ENCODE measurements around the gene GPR137. TPM values are rescaled to one million over a fixed set of nuclear protein-coding genes. Genes with fewer than 3 reads are reported as not detected.
"Not testable (repeated sequence)": the region's sequence is repeated elsewhere in the genome, so short reads cannot be mapped to it uniquely, and the experiment has no call there.

The GPR137 gene
- total RNA-seq, 4 donors from 2014 or later, result 14.9 to 46.9 (median 33.8) TPM

GRCh38 chr11:64313491-64314145, 28.0 kb downstream of the GPR137 start:
- no peak for DNase-seq
- TF ChIP-seq CTCF (IDR thresholded peaks at IDR 0.05) (no peak), POLR2A (IDR thresholded peaks at IDR 0.05) (no peak)
- WGBS, 2 donors, result 83 to 86% methylated on average over 15 to 18 of the region's 18 CpGs
- Histone ChIP-seq H3K27ac (peak overlapping the region in 2 of 3 donors; percentile 24 to 50), H3K27me3 (no peaks in the 10 kb centered on the region), H3K9me3 (no peaks in the 10 kb centered on the region), H3K4me3 (replicated peaks in 1 of 3) (no peak overlapping the region), H3K4me1 (peaks cover 0 to 6% of the 10 kb centered on the region in 2 donors), H3K36me3 (peaks cover 11 to 23% of the 10 kb centered on the region in 2 donors)
- intact Hi-C loops (cut with DNase I), result no loop called here

DNA sequence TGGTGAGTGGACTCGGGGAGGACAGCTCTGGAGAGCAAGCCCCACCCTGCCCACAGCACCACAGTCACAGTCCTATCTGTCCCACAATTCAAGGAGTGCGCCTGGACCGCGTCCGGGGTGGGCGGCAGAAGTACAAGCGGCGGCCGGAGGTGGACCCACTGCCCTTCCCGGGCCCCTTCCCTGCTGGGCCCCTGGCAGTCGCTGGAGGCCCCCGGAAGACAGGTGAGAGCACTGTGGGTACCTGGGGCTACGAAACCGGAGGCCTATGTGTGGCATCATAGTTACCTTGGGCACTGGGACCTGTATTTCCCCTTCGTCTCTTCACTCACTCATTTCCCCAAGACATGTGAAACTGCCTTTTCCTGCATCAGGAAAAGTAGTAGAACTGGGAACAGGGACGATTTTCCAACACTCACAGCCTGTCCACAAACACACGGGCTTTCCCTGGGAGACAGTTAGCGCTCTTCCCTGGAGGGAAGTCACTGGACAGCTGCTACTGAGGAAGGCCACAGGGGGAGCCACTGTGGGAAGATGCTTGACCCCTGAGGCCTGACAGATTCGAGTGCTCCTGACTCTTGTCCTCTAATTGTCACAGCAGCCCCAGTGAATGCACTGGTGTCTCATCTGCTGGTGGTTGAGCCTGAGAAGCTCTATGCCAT, 28.6 kb downstream of the GPR137 start:
- 81 to 87% methylated on average over 7 to 19 of the region's 19 CpGs for WGBS, 2 donors
- H3K4me3 ChIP-seq (replicated peaks in 1 of 3), result no peak overlapping the region
- peak overlapping the region in 1 of 3 donors; percentile 24 for H3K27ac ChIP-seq
- TF ChIP-seq POLR2A (IDR thresholded peaks at IDR 0.05), result no peak
- no peak for TF ChIP-seq CTCF (IDR thresholded peaks at IDR 0.05)
- DNase-seq, result no peak
- peaks cover 6 to 13% of the 10 kb centered on the region in 2 donors for H3K4me1 ChIP-seq
- intact Hi-C loops (cut with DNase I), result no loop called here
- H3K36me3 ChIP-seq, result peaks cover 11 to 23% of the 10 kb centered on the region in 2 donors
- no peaks in the 10 kb centered on the region for H3K27me3 ChIP-seq
- H3K9me3 ChIP-seq, result no peaks in the 10 kb centered on the region

DNA sequence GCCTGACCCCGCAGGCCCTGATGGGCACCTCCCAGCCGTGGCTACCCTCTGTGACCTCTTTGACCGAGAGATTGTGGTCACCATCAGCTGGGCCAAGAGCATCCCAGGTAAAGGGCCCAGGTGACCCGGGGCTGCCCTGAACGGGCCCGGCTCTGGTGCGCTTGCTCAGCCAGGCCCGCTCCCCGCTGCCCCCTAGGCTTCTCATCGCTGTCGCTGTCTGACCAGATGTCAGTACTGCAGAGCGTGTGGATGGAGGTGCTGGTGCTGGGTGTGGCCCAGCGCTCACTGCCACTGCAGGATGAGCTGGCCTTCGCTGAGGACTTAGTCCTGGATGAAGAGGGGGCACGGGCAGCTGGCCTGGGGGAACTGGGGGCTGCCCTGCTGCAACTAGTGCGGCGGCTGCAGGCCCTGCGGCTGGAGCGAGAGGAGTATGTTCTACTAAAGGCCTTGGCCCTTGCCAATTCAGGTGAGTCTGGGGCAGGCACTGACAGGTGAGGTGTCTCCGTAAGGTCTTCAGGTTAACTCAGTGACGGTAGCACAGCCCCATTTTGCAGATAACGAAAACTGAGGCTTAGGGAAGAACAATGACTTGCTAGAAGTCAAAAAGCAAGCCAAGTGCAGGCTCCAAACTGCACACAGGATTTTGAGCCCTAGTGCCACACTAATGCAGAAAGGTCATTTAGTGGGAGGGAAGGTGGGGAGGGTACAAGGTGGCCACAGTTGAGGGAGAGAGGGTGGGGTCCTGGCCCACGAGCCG, 29.3 kb downstream of the GPR137 start:
- Histone ChIP-seq H3K4me3 (replicated peaks in 1 of 3) (no peak overlapping the region), H3K36me3 (peaks cover 11 to 23% of the 10 kb centered on the region in 2 donors), H3K27me3 (no peaks in the 10 kb centered on the region), H3K27ac (no peak overlapping the region), H3K4me1 (peaks cover 9 to 20% of the 10 kb centered on the region in 2 donors), H3K9me3 (no peaks in the 10 kb centered on the region)
- WGBS, 2 donors, result 94 to 98% methylated on average over 17 to 24 of the region's 24 CpGs
- intact Hi-C loops (cut with DNase I), result no loop called here
- TF ChIP-seq POLR2A (IDR thresholded peaks at IDR 0.05), result no peak
- TF ChIP-seq CTCF (IDR thresholded peaks at IDR 0.05), result no peak
- DNase-seq, result no peak

DNA sequence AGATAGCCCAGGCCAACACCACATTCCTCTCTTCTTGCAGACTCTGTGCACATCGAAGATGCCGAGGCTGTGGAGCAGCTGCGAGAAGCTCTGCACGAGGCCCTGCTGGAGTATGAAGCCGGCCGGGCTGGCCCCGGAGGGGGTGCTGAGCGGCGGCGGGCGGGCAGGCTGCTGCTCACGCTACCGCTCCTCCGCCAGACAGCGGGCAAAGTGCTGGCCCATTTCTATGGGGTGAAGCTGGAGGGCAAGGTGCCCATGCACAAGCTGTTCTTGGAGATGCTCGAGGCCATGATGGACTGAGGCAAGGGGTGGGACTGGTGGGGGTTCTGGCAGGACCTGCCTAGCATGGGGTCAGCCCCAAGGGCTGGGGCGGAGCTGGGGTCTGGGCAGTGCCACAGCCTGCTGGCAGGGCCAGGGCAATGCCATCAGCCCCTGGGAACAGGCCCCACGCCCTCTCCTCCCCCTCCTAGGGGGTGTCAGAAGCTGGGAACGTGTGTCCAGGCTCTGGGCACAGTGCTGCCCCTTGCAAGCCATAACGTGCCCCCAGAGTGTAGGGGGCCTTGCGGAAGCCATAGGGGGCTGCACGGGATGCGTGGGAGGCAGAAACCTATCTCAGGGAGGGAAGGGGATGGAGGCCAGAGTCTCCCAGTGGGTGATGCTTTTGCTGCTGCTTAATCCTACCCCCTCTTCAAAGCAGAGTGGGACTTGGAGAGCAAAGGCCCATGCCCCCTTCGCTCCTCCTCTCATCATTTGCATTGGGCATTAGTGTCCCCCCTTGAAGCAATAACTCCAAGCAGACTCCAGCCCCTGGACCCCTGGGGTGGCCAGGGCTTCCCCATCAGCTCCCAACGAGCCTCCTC, 30.2 kb downstream of the GPR137 start:
- DNase-seq; H3K27ac ChIP-seq; H3K4me3 ChIP-seq (replicated peaks in 1 of 3); H3K9me3 ChIP-seq; intact Hi-C loops (cut with DNase I); H3K27me3 ChIP-seq: not testable (repeated sequence)
- Histone ChIP-seq H3K4me1 (peaks cover 15 to 28% of the 10 kb centered on the region in 2 donors), H3K36me3 (peaks cover 11 to 23% of the 10 kb centered on the region in 2 donors)
- 82 to 90% methylated on average over 18 to 21 of the region's 25 CpGs for WGBS, 2 donors

Data from thyroid gland (tissue), 4 donors.